ENCODE data around the gene INCENP. TPM values are rescaled to one million over a fixed set of nuclear protein-coding genes. Genes with fewer than 3 reads are reported as not detected.
"Not testable (repeated sequence)": the region's sequence is repeated elsewhere in the genome, so short reads cannot be mapped to it uniquely, and the experiment has no call there.

INCENP gene
- total RNA-seq, 2 experiments from 2014 or later: 105 to 107 TPM

- DNase-seq: no peak
- Mint-ChIP-seq H3K4me3 (no peak overlapping the region), H3K27me3 (peaks cover 49% of the 10 kb centered on the region), H3K9me3 (no peaks in the 10 kb centered on the region), H3K4me1 (peaks cover 4% of the 10 kb centered on the region), H3K27ac (no peak overlapping the region), H3K36me3 (no peaks in the 10 kb centered on the region)
Measured at GRCh38 chr11:62169448-62169847, 45.6 kb downstream of the INCENP start.

- no peak overlapping the region for H3K4me3 Mint-ChIP-seq
- no peak for DNase-seq
- H3K27me3 Mint-ChIP-seq: peaks cover 49% of the 10 kb centered on the region
- peaks cover 4% of the 10 kb centered on the region for H3K4me1 Mint-ChIP-seq
- H3K27ac Mint-ChIP-seq: no peak overlapping the region
- H3K9me3 Mint-ChIP-seq: no peaks in the 10 kb centered on the region
- no peaks in the 10 kb centered on the region for H3K36me3 Mint-ChIP-seq
Measured at GRCh38 chr11:62169935-62170334, 46.1 kb downstream of the INCENP start.

- Mint-ChIP-seq H3K27me3 (peaks cover 42% of the 10 kb centered on the region), H3K9me3 (no peaks in the 10 kb centered on the region), H3K36me3 (no peaks in the 10 kb centered on the region), H3K4me1 (peaks cover 4% of the 10 kb centered on the region), H3K4me3 (no peak overlapping the region), H3K27ac (no peak overlapping the region)
- peak; percentile 64 for DNase-seq
Measured at GRCh38 chr11:62171261-62171723, 47.5 kb downstream of the INCENP start.

GRCh38 chr11:62172294-62172693 is 48.5 kb downstream of the INCENP start:
- peaks cover 4% of the 10 kb centered on the region for H3K4me1 Mint-ChIP-seq
- no peaks in the 10 kb centered on the region for H3K9me3 Mint-ChIP-seq
- DNase-seq: no peak
- peaks cover 40% of the 10 kb centered on the region for H3K27me3 Mint-ChIP-seq
- no peak overlapping the region for H3K27ac Mint-ChIP-seq
- H3K36me3 Mint-ChIP-seq: no peaks in the 10 kb centered on the region
- H3K4me3 Mint-ChIP-seq: no peak overlapping the region

GRCh38 chr11:62176766-62177165 is 53.0 kb downstream of the INCENP start:
- Mint-ChIP-seq H3K9me3 (no peaks in the 10 kb centered on the region), H3K27me3 (peaks cover 37% of the 10 kb centered on the region), H3K36me3 (no peaks in the 10 kb centered on the region), H3K27ac (no peak overlapping the region), H3K4me1 (no peaks in the 10 kb centered on the region), H3K4me3 (no peak overlapping the region)
- no peak for DNase-seq

GRCh38 chr11:62179995-62180394 is 56.2 kb downstream of the INCENP start:
- Mint-ChIP-seq H3K27me3 (peaks cover 27% of the 10 kb centered on the region), H3K4me3 (no peak overlapping the region), H3K27ac (no peak overlapping the region), H3K36me3 (peaks cover 2% of the 10 kb centered on the region), H3K9me3 (no peaks in the 10 kb centered on the region), H3K4me1 (no peaks in the 10 kb centered on the region)
- DNase-seq: no peak

GRCh38 chr11:62181097-62181496 is 57.3 kb downstream of the INCENP start:
- no peak overlapping the region for H3K4me3 Mint-ChIP-seq
- H3K9me3 Mint-ChIP-seq: no peaks in the 10 kb centered on the region
- peaks cover 3% of the 10 kb centered on the region for H3K36me3 Mint-ChIP-seq
- no peaks in the 10 kb centered on the region for H3K4me1 Mint-ChIP-seq
- H3K27me3 Mint-ChIP-seq: peaks cover 34% of the 10 kb centered on the region
- no peak overlapping the region for H3K27ac Mint-ChIP-seq
- DNase-seq: no peak

GRCh38 chr11:62182147-62182891 is 58.5 kb downstream of the INCENP start:
- Mint-ChIP-seq H3K4me1 (no peaks in the 10 kb centered on the region), H3K9me3 (no peaks in the 10 kb centered on the region), H3K4me3 (no peak overlapping the region), H3K27me3 (peaks cover 35% of the 10 kb centered on the region), H3K27ac (no peak overlapping the region), H3K36me3 (peaks cover 3% of the 10 kb centered on the region)
- no peak for DNase-seq

- no peak overlapping the region for H3K4me3 Mint-ChIP-seq
- peaks cover 3% of the 10 kb centered on the region for H3K36me3 Mint-ChIP-seq
- H3K9me3 Mint-ChIP-seq: no peaks in the 10 kb centered on the region
- DNase-seq: no peak
- H3K27ac Mint-ChIP-seq: no peak overlapping the region
- no peaks in the 10 kb centered on the region for H3K4me1 Mint-ChIP-seq
- H3K27me3 Mint-ChIP-seq: peaks cover 50% of the 10 kb centered on the region
Measured at GRCh38 chr11:62186195-62186594, 62.4 kb downstream of the INCENP start.

GRCh38 chr11:62190011-62190410 is 66.2 kb downstream of the INCENP start, which contains the start of gene SCGB1D1:
Gene SCGB1D1, plus strand, starts transcription at chr11:62190216. Its CDS starts 69 bp downstream, at chr11:62190285.
- peaks cover under 1% of the 10 kb centered on the region for H3K36me3 Mint-ChIP-seq
- H3K27me3 Mint-ChIP-seq: peaks cover 49% of the 10 kb centered on the region
- no peaks in the 10 kb centered on the region for H3K4me1 Mint-ChIP-seq
- no peak within 1 kb of the TSS for H3K27ac Mint-ChIP-seq
- no peaks in the 10 kb centered on the region for H3K9me3 Mint-ChIP-seq
- no peak within 1 kb of the TSS for H3K4me3 Mint-ChIP-seq
- DNase-seq: no peak

- Mint-ChIP-seq H3K27ac (no peak overlapping the region), H3K9me3 (no peaks in the 10 kb centered on the region), H3K4me3 (no peak overlapping the region), H3K36me3 (no peaks in the 10 kb centered on the region), H3K4me1 (no peaks in the 10 kb centered on the region), H3K27me3 (peaks cover 45% of the 10 kb centered on the region)
- no peak for DNase-seq
Measured at GRCh38 chr11:62193952-62194351, 70.1 kb downstream of the INCENP start.

- not testable (repeated sequence) for H3K27ac Mint-ChIP-seq, H3K4me1 Mint-ChIP-seq, H3K36me3 Mint-ChIP-seq, H3K4me3 Mint-ChIP-seq, DNase-seq, H3K9me3 Mint-ChIP-seq
- peaks cover 39% of the 10 kb centered on the region for H3K27me3 Mint-ChIP-seq
Measured at GRCh38 chr11:62195010-62195409, 71.2 kb downstream of the INCENP start.

GRCh38 chr11:62195945-62196344 is 72.1 kb downstream of the INCENP start:
- Mint-ChIP-seq H3K36me3 (no peaks in the 10 kb centered on the region), H3K27me3 (peaks cover 36% of the 10 kb centered on the region), H3K9me3 (no peaks in the 10 kb centered on the region), H3K4me1 (no peaks in the 10 kb centered on the region), H3K27ac (no peak overlapping the region), H3K4me3 (no peak overlapping the region)
- no peak for DNase-seq

GRCh38 chr11:62197400-62197799 is 73.6 kb downstream of the INCENP start:
- H3K27ac Mint-ChIP-seq, H3K36me3 Mint-ChIP-seq, H3K4me3 Mint-ChIP-seq, H3K4me1 Mint-ChIP-seq, DNase-seq, H3K9me3 Mint-ChIP-seq: not testable (repeated sequence)
- H3K27me3 Mint-ChIP-seq: peaks cover 32% of the 10 kb centered on the region

GRCh38 chr11:62201376-62201775 is 77.6 kb downstream of the INCENP start:
- no peak for DNase-seq
- no peak overlapping the region for H3K4me3 Mint-ChIP-seq
- peaks cover 16% of the 10 kb centered on the region for H3K27me3 Mint-ChIP-seq
- H3K4me1 Mint-ChIP-seq: no peaks in the 10 kb centered on the region
- no peaks in the 10 kb centered on the region for H3K36me3 Mint-ChIP-seq
- H3K27ac Mint-ChIP-seq: no peak overlapping the region
- H3K9me3 Mint-ChIP-seq: no peaks in the 10 kb centered on the region

Data from activated naive CD8-positive, alpha-beta T cell treated with anti-CD3 and anti-CD28 coated beads for 36 hours (primary cell).